GM13976 (cell line): ENCODE results near the gene RSPH3.

Source experiments
- DNase-seq: peaks from one replicate; pipeline ENCODE4 v3.0.0; 2012; ENCODE audit warnings: low spot score
- CTCF ChIP-seq: IDR thresholded peaks from 2 replicates; pipeline ENCODE4 v1.5.1; 2012; ENCODE audit warnings: borderline replicate concordance, mild to moderate bottlenecking; ENCODE audit not compliant: insufficient read depth; ENCODE audit errors: extremely low read depth, missing control alignments, control extremely low read depth
- in situ Hi-C: fragments of 300-500 bp; cut with MboI; formaldehyde crosslinking; loops from one replicate; pipeline ENCODE4 v1.12.0; 2022; ENCODE audit warnings: low sequenced_read_pairs, mixed read lengths, inconsistent platforms; ENCODE audit not compliant: unreplicated experiment

RSPH3 gene

DNA sequence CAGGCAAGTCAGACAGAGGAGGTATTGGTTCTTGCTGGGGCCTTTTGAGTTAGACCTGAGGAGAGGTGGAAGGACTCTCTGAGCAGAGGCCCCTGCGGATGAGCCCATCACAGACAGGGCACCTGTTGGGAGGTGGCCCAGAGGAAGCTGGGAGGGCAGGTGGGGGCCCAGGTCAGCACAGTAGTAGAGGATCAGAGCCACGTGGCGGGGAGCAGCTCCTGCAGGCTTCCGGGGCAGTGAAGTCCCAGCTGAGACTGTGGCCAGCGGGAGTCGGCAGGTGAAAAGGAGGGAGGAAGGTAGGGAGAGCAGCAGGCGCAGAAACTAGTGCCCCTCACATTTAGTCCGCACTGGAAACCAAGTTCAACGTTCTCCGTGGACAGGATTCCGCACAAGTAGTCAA, 61.8 kb downstream of the RSPH3 start:
- TF ChIP-seq CTCF = no peak
- in situ Hi-C loops = no loop called here
- DNase-seq = no peak

- no peak for DNase-seq
- in situ Hi-C loops = no loop called here
- no peak for TF ChIP-seq CTCF
Measured at GRCh38 chr6:158934157-158934556, 65.8 kb downstream of the RSPH3 start.

DNA sequence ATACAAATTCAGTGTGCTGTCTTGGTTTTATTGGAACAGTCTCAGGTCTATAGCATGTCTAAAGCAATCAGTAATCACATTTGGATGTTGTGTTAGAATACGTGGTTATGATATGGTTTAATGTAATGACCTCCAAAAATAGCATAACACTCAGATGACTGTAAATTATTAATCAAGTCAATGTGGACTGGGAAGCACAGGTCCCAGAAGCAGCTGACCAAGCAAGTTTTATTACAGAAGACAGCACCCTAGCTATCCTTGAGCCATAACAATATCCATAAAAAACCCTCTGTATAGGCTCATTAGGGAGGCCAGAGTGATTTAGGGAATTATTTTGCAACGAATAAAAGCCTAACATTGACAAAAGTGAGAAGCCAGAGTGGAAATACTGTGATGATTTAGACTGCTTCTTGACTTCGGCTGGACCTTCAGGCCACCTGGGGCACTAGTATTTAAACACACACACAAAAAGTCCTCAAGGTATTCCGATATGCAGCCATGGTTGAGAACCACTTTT, 66.9 kb downstream of the RSPH3 start:
- in situ Hi-C loops = no loop called here
- no peak for TF ChIP-seq CTCF
- DNase-seq = no peak

DNA sequence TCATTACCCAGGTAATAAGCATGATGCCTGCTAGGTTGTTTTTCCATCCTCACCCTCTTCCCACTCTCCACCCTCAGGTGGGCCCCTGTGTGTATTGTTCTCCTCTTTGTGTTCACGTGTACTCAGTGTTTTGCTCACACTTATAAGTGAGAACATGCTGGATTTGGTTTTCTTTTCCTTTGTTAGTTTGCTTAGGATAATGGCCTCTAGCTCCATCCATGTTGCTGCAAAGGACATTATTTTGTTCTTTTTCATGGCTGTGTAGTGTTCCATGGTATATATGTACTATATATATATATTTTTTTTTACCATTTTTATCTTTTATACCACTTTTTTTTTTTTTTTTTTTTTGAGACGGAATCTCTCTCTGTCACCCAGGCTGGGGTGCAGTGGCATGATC, 71.9 kb downstream of the RSPH3 start:
- TF ChIP-seq CTCF = no peak
- in situ Hi-C loops = no loop called here

GRCh38 chr6:158926414-158926813, 73.6 kb downstream of the RSPH3 start:
- in situ Hi-C loops = no loop called here
- TF ChIP-seq CTCF = no peak
- no peak for DNase-seq

More for the DNA sequence above, 71.9 kb downstream of the RSPH3 start:
- DNase-seq = no peak

DNA sequence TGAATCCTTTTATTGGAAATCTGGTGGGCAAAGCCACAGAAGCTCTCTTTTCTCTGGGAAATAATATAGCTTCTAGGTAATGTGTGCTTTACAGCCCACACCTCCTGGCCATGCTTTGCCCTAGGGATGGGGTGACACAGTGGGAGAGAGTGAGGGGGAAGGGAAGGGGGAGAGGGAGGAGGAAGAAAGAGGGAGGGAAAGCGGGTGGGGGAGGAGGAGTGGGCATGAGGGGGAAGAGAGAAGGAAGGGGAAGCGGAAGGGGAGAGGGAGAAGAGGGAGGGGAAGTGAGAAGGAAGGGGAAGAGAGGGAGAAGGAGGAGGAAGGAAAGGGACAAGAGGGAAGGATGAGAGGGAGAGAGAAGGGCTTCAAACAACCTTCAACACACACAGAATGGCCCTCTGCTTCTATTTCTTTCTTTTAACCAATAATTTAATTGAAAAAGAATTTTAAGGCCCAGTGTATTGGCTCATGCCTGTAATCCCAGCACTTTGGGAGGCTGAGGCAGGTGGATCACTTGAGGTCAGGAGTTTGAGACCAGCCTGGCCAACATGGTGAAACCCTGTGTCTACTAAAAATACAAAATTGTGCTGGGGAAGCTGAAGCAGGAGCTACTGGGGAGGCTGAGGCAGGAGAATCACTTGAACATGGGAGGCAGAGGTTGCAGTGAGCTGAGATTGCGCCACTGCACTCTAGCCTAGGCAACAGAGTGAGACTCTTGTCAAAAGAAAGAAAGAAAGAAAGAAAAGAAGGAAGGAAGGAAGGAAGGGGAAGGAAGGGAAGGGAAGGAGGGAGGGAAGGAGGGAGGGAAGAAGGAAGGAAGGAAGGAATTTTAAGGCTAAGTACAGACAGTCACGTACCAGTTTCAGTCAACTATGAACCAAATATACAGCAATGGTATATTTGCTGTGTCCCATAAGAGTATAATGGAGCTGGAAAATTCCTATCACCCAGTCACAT, 75.2 kb downstream of the RSPH3 start:
- DNase-seq = no peak

More for the DNA sequence above, 75.2 kb downstream of the RSPH3 start:
- in situ Hi-C loops = no loop called here
- no peak for TF ChIP-seq CTCF
